Vagina (tissue), 2 donors: ENCODE results near the gene SULT4A1.
"Not testable (repeated sequence)": the region's sequence is repeated elsewhere in the genome, so short reads cannot be mapped to it uniquely, and the experiment has no call there.

Experiments
- CTCF ChIP-seq, 3 experiments: fragments of 450-650 bp in 2 of 3; fragments of 200-600 bp in 1 of 3; sonication (generic) in 1 of 3; IDR thresholded peaks; one replicate each; pipeline ENCODE4 v1.5.1; 2017 to 2019; ENCODE audit warnings: antibody characterized with exemption in 3 of 3, mild to moderate bottlenecking in 2 of 3, moderate library complexity in 2 of 3
- POLR2A ChIP-seq, 2 donors: fragments of 450-650 bp; IDR thresholded peaks; one replicate each; pipeline ENCODE4 v1.6.1; 2017; ENCODE audit warnings: antibody characterized with exemption in 2 of 2, mild to moderate bottlenecking in 2 of 2, moderate library complexity in 2 of 2
- POLR2AphosphoS5 ChIP-seq, 2 donors: sonication (generic); formaldehyde crosslinking; IDR thresholded peaks; one replicate each; pipeline ENCODE4 v1.9.0; 2017; ENCODE audit warnings: antibody characterized with exemption in 2 of 2, mild to moderate bottlenecking in 2 of 2, low read depth in 1 of 2; ENCODE audit not compliant: insufficient read depth in 1 of 2

- not testable (repeated sequence) for TF ChIP-seq POLR2A (IDR thresholded peaks at IDR 0.05); CTCF (IDR thresholded peaks at IDR 0.05); POLR2AphosphoS5 (IDR thresholded peaks at IDR 0.05; ENCODE audit: insufficient read depth in 1 of 2, low read depth in 1 of 2)
These were observed 42.1 kb upstream of the SULT4A1 start for GRCh38 chr22:43904412-43904811.
